GM18499 (cell line): ENCODE results near the gene EVL.

Experiments used
- ATAC-seq: cut with Tn5 transposase; IDR thresholded peaks from one replicate; pipeline ENCODE4 v1.9.1; 2021; ENCODE audit warnings: moderate number of reproducible peaks; ENCODE audit not compliant: insufficient read depth, unreplicated experiment

Gene EVL

DNA sequence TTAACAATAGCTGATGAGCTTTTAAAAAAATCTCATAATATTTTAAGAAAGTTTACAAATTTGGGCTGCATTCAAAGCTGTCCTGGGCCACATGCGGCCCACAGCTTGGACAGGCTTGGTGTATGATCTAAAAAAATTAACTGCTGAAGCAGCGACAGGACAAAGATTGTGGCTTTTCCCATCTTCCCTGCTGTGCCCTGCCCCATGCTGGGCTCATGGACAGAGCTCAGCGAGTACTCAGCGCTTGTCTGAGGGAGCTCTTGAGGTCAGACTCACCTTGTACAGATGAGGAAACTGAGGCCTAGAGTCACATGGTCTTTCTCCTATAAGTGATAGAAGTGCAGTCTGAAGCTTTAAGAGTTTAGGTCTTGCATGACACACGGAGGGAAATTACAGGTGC, 15.0 kb downstream of the EVL start:
- no peak for ATAC-seq

DNA sequence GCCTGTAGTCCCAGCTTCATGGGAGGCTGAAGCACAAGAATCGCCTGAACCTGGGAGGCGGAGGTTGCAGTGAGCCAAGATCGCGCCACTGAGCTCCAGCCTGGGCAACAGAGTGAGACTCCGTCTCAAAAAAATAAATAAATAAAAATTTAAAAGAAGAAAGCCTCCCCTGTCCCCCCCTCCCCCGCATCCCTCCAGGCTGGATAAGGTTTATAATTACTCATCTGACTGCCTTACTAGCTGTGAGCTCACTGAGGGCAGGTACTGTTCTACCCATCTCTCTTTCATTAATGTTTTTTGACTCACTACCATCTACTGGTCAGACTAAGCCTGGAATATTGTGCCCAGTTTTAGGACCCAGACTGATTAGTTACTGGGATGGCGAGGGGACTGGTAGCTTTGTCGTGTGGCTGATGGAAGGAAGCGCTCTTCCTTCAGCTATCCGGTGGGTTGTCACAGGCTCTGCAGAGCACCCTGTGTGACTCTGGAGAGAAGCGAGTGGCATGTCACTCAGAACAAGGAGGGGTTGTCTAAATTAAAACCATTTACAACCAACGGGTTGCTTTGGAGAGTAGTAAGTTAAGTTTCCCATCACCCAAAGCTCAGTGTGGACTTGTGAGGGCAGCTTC, 16.9 kb downstream of the EVL start:
- ATAC-seq, result no peak

DNA sequence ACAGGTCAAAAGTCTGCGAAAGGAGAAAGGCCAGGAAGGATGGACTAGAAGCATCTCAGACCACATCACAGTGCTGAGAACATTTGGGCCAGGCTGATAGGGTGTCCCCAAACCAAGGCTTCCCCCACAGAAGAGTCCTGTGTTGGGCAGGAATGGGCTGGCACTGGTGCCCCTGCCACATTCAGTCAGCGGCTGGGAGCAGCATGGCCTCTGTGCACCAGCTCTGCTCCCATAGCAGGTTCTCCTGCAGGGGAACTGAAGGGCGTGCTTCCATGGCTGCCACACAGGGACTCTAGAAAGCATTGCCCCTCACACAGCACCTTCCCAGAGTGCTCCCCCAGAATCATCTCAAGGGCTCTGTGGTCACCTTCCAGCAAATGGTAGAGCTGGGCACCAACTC, 17.5 kb downstream of the EVL start:
- ATAC-seq, result no peak

GRCh38 chr14:100083706-100084105, 18.5 kb downstream of the EVL start:
- no peak for ATAC-seq

DNA sequence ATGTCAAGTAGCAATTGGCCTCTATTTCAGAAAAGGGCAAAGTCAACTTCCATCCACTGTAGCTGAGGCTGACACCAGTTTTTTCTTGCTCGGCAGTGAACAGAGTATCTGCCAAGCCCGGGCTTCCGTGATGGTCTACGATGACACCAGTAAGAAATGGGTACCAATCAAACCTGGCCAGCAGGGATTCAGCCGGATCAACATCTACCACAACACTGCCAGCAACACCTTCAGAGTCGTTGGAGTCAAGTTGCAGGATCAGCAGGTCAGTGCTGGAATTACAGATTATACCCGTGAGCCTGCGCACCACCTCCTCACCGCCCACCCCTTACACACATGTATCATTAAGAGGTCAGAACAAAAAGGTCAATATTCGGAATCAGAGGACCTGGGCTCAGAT, 19.4 kb downstream of the EVL start:
- no peak for ATAC-seq

DNA sequence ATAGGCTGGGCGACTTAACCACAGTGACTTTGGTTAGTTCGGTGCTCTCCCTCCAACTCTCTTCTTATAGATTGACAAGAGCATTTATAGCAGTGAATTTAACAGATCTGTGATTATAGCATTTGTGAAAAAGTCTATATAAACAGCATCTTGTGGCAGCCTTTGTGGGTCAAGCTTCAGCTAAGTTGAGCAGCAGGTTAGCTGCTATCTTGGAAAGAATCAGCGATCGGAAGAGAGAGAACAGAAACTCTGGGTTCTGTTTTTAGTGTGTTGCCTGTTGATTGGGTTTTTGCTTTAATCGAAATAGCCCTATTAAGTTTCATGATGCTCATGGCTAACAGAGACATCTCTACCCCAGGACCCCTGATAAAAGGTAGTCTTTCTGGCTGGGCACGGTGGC, 20.2 kb downstream of the EVL start:
- no peak for ATAC-seq

GRCh38 chr14:100086361-100086760, 21.1 kb downstream of the EVL start:
- no peak for ATAC-seq

DNA sequence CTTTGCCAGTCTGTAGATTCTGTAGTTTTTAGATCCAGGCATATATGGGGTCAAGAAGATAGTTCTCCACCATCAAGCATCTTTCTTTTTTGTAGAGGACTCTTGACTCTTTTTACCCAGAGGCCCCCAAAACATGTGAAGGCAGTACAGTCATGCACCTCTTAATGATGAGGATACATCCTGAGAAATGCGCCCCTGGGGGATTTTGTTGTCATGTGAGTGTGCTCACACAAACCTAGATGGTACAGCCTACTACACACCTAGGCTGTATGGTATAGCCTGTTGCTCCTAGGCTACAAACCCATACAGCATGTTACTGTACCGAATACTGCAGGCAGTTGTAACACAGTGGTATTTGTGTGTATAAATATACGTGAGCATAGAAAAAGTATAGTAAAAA, 23.0 kb downstream of the EVL start:
- no peak for ATAC-seq

DNA sequence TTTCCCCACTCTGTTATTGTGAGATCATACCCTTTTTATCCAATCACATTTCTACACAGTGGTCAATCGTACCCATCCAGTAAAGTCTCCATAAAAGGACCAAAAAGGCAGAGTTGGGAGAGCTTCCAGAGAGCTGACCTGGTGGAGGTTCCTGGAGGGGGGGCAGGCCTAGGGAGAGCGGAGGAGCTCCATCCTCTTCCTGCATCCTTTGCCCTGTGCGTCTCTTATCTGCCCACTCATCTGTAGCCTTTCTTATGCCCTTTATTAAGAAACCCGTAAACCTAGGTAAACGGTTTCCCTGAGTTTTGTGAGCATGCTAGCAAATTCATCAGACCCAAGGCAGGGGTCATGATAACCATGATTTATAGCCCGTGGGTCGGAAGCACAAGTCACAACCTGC, 26.2 kb downstream of the EVL start:
- no peak for ATAC-seq

DNA sequence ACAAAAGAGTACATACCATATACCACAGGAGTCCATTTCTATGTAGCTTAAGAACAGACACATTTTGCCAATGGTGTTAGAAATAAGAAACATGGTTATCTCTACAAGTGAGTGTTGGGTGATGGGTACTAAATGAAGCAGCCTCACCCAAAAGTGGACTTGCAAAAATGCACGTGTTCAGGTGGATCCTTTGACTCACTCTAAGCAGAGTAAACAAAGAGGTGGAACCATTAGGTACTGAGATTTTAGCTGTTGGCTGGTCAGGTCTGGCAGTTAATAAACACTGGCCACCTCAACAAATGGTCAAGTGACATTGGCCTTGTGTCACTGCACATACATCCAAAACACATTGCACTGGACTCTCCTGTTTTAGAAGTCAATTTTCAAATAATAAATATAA, 27.6 kb downstream of the EVL start:
- no peak for ATAC-seq

DNA sequence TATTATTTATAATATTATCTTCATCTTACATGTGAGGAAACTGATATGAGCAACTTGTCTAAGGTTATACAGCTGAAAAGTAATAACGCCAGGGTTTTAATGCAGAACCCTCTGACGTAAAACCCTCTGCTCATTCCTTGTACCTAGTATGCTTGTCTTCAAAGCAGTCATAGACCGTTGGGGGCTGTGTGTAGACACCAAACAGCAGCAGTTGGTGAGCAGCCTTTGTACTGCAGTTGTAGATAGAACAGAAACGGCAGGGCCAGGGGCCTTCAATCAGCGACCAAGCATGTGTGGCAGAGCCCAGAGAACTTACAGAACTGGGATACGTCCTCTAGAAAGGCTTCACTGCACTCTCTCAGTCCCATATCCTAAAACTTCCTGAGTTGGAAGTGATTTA, 28.1 kb downstream of the EVL start:
- ATAC-seq, result no peak

DNA sequence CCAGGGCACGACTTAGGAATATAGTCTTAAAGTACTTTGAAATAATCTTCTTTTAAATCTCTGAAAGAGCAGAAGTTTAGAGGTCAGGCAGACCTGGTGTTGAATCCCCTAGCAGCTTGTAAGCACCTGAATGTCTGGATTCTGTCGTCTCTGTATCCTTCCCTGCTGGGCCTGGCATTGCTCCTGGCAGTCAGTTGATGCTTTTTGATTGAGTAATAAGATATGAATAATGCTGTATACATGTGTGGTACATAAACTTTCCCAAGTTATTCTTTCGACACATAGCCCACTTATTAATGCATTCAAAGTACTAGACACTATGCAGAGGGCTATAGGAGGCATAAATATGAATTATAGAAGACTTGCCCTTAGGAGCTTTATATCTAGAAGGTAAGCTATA, 31.4 kb downstream of the EVL start:
- no peak for ATAC-seq

- no peak for ATAC-seq
Observed at GRCh38 chr14:100098171-100098570, 32.9 kb downstream of the EVL start.

- no peak for ATAC-seq
Observed at GRCh38 chr14:100100032-100100703, 34.9 kb downstream of the EVL start.

GRCh38 chr14:100102156-100102785, 37.0 kb downstream of the EVL start:
- no peak for ATAC-seq

DNA sequence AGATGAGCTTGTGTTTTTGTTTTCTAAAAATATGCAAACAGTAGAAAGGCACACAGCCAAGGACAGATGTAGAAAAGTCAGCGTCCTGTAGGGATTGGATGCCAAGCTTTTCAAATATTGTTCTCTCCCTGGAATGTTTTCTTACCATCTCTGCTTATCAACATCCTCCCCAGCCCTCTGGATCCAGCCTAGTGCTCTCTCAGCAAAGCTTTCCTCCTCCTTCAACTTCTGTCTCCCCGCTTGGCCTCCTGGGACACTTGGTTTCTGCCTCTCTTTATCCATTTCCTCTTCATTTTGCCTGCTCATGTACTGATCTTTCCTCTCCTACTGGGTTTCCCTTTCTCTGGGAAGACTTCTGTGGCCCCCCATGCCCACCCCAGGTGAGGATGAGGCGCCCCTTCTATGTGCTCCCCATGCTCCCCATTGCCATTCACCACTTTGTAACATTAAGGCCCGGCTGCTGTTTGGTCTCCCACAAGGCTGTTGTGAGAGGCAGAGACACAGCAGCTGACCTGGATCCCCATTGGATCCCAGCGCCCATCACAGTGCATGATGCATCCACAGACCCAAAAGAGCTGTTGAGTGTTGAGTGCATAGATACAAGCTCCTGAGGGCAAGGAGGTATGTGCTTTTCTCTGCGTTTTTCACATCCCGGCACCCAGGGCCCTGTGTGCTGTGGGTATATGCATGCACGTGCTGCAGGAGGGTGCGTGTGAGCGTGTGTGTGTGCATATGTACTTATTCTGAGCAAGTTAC, 38.2 kb downstream of the EVL start:
- ATAC-seq, result no peak

DNA sequence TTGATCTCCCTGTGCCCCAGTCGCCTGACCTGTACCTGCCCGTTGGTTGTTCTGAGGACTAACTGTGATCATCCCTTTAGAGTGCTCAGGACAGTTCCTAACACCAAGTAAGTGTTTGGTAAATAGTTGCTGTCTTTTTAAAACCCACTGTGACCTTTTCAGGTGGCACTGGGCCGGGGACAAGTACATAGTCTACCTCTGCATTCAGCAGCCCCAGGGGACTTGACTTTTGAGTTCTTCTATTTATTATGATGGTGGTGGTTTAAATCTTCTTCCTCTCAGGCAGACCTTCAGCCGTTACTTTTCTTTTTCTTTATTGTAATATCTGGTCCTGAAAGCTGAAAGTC, 38.8 kb downstream of the EVL start:
- no peak for ATAC-seq

- no peak for ATAC-seq
Observed at GRCh38 chr14:100104523-100105300, 39.5 kb downstream of the EVL start.

GRCh38 chr14:100105357-100106169, 40.3 kb downstream of the EVL start:
- no peak for ATAC-seq
